ENCODE data around the gene LILRB5.
"Not testable (repeated sequence)": the region's sequence is repeated elsewhere in the genome, so short reads cannot be mapped to it uniquely, and the experiment has no call there.

- TF ChIP-seq FOSL2 (IDR thresholded peaks at IDR 0.05); FOSL2 (CRISPR knock-in tag; IDR thresholded peaks at IDR 0.05); RAD21 (conservative IDR thresholded peaks at IDR 0.05 in 1 of 2, IDR thresholded peaks at IDR 0.05 in 1 of 2); ESRRA (IDR thresholded peaks at IDR 0.05; ENCODE audit: borderline replicate concordance, low read length); CTCF (IDR thresholded peaks at IDR 0.05); POLR2A (IDR thresholded peaks at IDR 0.05; ENCODE audit: low read length); KDM1A (IDR thresholded peaks at IDR 0.05; ENCODE audit: low read depth); EP300 (IDR thresholded peaks at IDR 0.05): not testable (repeated sequence)
- TF ChIP-seq, protein P1, sequence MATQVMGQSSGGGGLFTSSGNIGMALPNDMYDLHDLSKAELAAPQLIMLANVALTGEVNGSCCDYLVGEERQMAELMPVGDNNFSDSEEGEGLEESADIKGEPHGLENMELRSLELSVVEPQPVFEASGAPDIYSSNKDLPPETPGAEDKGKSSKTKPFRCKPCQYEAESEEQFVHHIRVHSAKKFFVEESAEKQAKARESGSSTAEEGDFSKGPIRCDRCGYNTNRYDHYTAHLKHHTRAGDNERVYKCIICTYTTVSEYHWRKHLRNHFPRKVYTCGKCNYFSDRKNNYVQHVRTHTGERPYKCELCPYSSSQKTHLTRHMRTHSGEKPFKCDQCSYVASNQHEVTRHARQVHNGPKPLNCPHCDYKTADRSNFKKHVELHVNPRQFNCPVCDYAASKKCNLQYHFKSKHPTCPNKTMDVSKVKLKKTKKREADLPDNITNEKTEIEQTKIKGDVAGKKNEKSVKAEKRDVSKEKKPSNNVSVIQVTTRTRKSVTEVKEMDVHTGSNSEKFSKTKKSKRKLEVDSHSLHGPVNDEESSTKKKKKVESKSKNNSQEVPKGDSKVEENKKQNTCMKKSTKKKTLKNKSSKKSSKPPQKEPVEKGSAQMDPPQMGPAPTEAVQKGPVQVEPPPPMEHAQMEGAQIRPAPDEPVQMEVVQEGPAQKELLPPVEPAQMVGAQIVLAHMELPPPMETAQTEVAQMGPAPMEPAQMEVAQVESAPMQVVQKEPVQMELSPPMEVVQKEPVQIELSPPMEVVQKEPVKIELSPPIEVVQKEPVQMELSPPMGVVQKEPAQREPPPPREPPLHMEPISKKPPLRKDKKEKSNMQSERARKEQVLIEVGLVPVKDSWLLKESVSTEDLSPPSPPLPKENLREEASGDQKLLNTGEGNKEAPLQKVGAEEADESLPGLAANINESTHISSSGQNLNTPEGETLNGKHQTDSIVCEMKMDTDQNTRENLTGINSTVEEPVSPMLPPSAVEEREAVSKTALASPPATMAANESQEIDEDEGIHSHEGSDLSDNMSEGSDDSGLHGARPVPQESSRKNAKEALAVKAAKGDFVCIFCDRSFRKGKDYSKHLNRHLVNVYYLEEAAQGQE (IDR thresholded peaks at IDR 0.05): not testable (repeated sequence)
Measured at GRCh38 chr19:54223277-54223936, 33.7 kb downstream of the LILRB5 start.
